CD8-positive, alpha-beta memory T cell (primary cell): ENCODE measurements around the gene SGO2. TPM values are rescaled to one million over a fixed set of nuclear protein-coding genes. Genes with fewer than 3 reads are reported as not detected.

Experiments used
- CTCF ChIA-PET: fragments of 350-600 bp; sonication (Branson Sonifier 250); formaldehyde crosslinking; loops from one replicate; lab custom pipeline; 2021; ENCODE audit warnings: antibody characterized with exemption; lab: Charles Lee
- POLR2A ChIA-PET: fragments of 350-600 bp; sonication (Branson Sonifier 250); formaldehyde crosslinking; loops from one replicate; lab custom pipeline; 2021; ENCODE audit warnings: antibody characterized with exemption; lab: Charles Lee
- DNase-seq, 5 donors: peaks; one replicate each; pipeline versions ENCODE4 v3.0.0 to v3.0.0-alpha.2; 2020 to 2022; ENCODE audit warnings: mixed read lengths in 1 of 5
- H3K27ac ChIP-seq: one replicate; pipeline ENCODE4 v1.7.0; 2013; ENCODE audit warnings: low read depth, mild to moderate bottlenecking, low read length, moderate library complexity
- H3K27me3 ChIP-seq: 2 replicates; pipeline ENCODE4 v1.7.0; 2013; ENCODE audit warnings: low read length, mild to moderate bottlenecking; ENCODE audit not compliant: insufficient read depth, poor library complexity, severe bottlenecking
- H3K36me3 ChIP-seq: 2 replicates; pipeline ENCODE4 v1.7.0; 2013; ENCODE audit warnings: mild to moderate bottlenecking, low read length, moderate library complexity; ENCODE audit not compliant: insufficient read depth
- H3K4me1 ChIP-seq: 2 replicates; pipeline ENCODE4 v1.7.0; 2013; ENCODE audit warnings: mild to moderate bottlenecking, low read length, moderate library complexity; ENCODE audit not compliant: insufficient read depth
- H3K4me3 ChIP-seq: 2 replicates; pipeline ENCODE4 v1.7.0; 2013; ENCODE audit warnings: mild to moderate bottlenecking, low read length
- H3K9me3 ChIP-seq: 2 replicates; pipeline ENCODE4 v1.7.0; 2013; ENCODE audit warnings: mild to moderate bottlenecking, low read length
- H3K27ac Mint-ChIP-seq, 8 donors: one replicate each; pipeline ENCODE4 v1.8.0; 2020 to 2021; ENCODE audit warnings: mixed read lengths in 8 of 8, mild to moderate bottlenecking in 6 of 8, inconsistent platforms in 3 of 8, moderate library complexity in 3 of 8
- H3K27me3 Mint-ChIP-seq, 2 donors: one replicate each; pipeline ENCODE4 v1.8.0; 2020 to 2021; ENCODE audit warnings: mixed read lengths in 2 of 2, mild to moderate bottlenecking in 1 of 2, moderate library complexity in 1 of 2
- H3K36me3 Mint-ChIP-seq, 3 donors: one replicate each; pipeline ENCODE4 v1.8.0; 2020 to 2021; ENCODE audit warnings: mixed read lengths in 3 of 3, inconsistent platforms in 1 of 3, mild to moderate bottlenecking in 1 of 3
- H3K4me1 Mint-ChIP-seq, 3 donors: one replicate each; pipeline ENCODE4 v1.8.0; 2020 to 2021; ENCODE audit warnings: mixed read lengths in 3 of 3, inconsistent platforms in 1 of 3, mild to moderate bottlenecking in 1 of 3
- H3K4me3 Mint-ChIP-seq, 7 donors: one replicate each; pipeline ENCODE4 v1.8.0; 2020 to 2021; ENCODE audit warnings: mixed read lengths in 7 of 7, mild to moderate bottlenecking in 6 of 7, moderate library complexity in 4 of 7, inconsistent platforms in 2 of 7
- H3K9me3 Mint-ChIP-seq, 5 donors: one replicate each; pipeline ENCODE4 v1.8.0; 2020 to 2022; ENCODE audit warnings: mixed read lengths in 5 of 5, mild to moderate bottlenecking in 3 of 5, moderate library complexity in 2 of 5, inconsistent platforms in 1 of 5
- polyA plus RNA-seq: library from polyadenylated mRNA; unstranded; fragments of 300-500 nt; fragmentation: Illumina TruSeq; gene quantifications from one replicate; pipeline ENCODE4 v1.2.3, GENCODE V29; 2021
- total RNA-seq, 2 experiments: library from RNA; stranded (reverse); gene quantifications; one replicate each; pipeline ENCODE4 v1.2.3, GENCODE V29; 2021

The SGO2 gene
- total and polyA plus RNA-seq, 3 experiments from 2014 or later, result 3.5 to 19.9 (median 18.6) TPM

DNA sequence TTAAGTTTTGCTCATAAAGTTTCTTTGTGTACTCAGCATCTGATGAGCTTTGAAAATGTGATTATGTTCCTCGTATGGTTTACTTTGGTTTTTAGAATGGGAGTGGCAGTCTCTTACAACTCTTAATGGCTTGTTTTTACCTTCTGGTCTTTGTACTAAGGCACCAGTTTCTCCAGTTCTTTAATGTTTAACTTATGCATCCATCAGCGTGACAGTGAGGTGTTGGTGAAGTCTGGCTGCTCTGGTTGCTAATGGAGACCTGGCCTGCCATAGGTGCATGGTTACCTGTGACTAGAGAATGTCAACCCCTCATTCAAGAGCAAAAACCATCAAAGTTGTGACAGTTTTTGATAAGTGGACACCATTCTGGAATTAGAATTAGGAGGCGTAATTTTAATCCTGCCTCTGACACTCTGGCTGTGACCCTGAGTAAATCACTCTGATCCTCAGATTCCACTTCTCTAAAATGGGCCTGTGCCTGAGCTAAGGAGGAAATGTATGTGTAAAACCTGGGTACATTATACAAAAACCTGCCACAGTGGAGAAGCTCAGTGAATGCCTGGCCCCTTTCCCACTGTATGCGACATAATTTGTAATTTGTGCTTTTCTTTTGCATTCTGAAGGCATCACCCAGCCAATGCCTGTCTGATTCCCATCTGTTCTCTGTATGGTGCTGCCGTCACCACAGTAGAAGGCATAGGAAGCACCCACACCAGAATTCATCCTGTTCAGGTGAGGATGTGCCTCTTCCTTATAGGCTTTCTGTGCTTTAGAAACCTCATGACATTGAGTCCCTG, 71.0 kb downstream of the SGO2 start:
- Mint-ChIP-seq H3K27me3 (peaks cover 6 to 70% of the 10 kb centered on the region in 2 donors), H3K36me3 (no peaks in the 10 kb centered on the region), H3K9me3 (peaks cover 0 to 3% (median 0%) of the 10 kb centered on the region in 5 donors), H3K4me1 (no peaks in the 10 kb centered on the region), H3K27ac (no peak overlapping the region), H3K4me3 (no peak overlapping the region)
- Histone ChIP-seq H3K36me3 (no peaks in the 10 kb centered on the region), H3K4me3 (no peak overlapping the region), H3K4me1 (no peaks in the 10 kb centered on the region), H3K27ac (no peak overlapping the region), H3K27me3 (no peaks in the 10 kb centered on the region), H3K9me3 (no peaks in the 10 kb centered on the region)
- POLR2A ChIA-PET, result no interaction called here
- CTCF ChIA-PET, result no interaction called here
- DNase-seq, result no peak

DNA sequence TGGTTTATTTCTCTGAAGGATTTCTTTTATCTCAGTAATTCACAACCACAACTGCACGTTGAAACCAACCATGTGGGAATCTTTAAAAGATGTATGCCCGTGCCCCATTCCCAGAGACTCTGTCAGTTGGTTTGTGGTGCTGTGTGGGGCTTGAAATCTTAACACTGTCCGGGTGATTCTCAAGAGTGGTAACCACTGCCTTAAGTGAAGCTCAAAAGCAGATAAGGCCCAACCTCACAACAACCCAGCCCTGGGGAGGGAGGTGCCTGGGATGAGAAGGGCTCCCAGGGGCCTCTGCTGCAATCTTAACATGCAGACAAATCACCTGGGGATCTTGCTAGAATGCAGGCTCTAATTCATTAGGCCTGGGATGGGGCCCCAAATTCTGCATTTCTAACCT, 73.2 kb downstream of the SGO2 start:
- ChIA-PET POLR2A (no interaction called here), CTCF (no interaction called here)
- H3K36me3 Mint-ChIP-seq, result no peaks in the 10 kb centered on the region
- H3K9me3 ChIP-seq, result no peaks in the 10 kb centered on the region
- peaks cover 0 to 3% (median 0%) of the 10 kb centered on the region in 5 donors for H3K9me3 Mint-ChIP-seq
- no peak overlapping the region for H3K27ac Mint-ChIP-seq
- H3K27ac ChIP-seq, result no peak overlapping the region
- no peaks in the 10 kb centered on the region for H3K4me1 ChIP-seq
- no peaks in the 10 kb centered on the region for H3K27me3 ChIP-seq
- DNase-seq, result no peak
- no peaks in the 10 kb centered on the region for H3K36me3 ChIP-seq
- H3K4me3 ChIP-seq, result no peak overlapping the region
- peaks cover 0 to 3% (median 0%) of the 10 kb centered on the region in 3 donors for H3K4me1 Mint-ChIP-seq
- no peak overlapping the region for H3K4me3 Mint-ChIP-seq
- H3K27me3 Mint-ChIP-seq, result peaks cover 6 to 52% of the 10 kb centered on the region in 2 donors

DNA sequence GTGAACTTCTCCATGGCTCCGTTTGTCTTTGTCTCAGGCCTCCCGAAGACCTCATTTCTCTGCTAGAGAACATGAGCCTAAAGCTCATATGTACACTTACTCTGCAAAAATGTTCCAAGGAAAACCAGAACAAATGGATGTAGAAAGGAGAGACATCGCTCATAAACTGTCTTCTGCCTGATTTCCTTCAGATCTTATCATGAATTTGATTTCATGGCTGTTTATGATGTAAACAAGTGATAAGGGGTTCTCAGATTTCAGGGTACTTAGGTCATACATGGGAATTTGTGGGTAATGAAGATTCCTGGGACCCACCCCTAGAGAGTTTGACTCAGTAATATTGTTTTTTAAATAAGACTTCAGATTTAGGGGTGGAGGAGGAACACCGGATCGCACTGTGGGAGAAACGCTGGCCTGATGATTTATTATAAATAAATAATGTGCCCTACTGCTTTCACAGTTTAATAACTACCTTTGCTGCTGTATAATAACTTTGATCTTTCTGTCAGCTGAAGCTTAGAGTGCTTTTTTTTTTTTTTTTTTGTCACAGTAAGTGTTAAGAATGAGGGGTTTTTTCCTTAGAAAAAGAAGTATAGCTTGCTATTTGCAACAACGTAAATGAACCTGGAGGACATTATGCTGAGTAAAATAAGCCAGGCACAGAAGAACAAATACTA, 74.7 kb downstream of the SGO2 start:
- Mint-ChIP-seq H3K4me3 (no peak overlapping the region), H3K27me3 (peaks cover 11 to 41% of the 10 kb centered on the region in 2 donors), H3K9me3 (peaks cover 0 to 4% (median 0%) of the 10 kb centered on the region in 5 donors), H3K27ac (no peak overlapping the region), H3K36me3 (no peaks in the 10 kb centered on the region), H3K4me1 (peaks cover 0 to 3% (median 0%) of the 10 kb centered on the region in 3 donors)
- Histone ChIP-seq H3K9me3 (no peaks in the 10 kb centered on the region), H3K27ac (no peak overlapping the region), H3K36me3 (no peaks in the 10 kb centered on the region), H3K4me1 (no peaks in the 10 kb centered on the region), H3K27me3 (no peaks in the 10 kb centered on the region), H3K4me3 (no peak overlapping the region)
- CTCF ChIA-PET, result no interaction called here
- DNase-seq, result no peak
- POLR2A ChIA-PET, result interaction anchor here (0.6 kb wide), 1 partner anchor 1880 kb away, joined by 6 read pairs; no protein-coding TSS in a partner anchor

DNA sequence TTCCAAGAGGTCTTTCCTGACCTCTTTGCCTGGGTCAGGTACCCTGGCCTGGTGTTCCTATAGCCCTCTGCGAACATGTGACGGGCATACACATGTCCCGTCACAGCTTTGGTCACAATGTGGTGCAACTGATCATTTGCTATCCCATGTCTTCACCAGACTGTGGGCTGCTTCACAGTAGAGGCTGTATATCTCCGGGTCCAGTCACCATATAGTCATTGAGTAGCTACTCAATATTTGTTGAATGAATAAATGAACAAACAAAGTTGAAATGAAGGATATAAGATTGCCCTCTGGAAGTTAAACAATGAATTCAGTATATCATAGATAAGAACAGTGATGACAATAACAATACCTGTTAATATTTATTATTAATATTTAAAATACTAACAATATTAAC, 76.6 kb downstream of the SGO2 start:
- no peak for DNase-seq
- Mint-ChIP-seq H3K4me1 (peaks cover 0 to 3% (median 0%) of the 10 kb centered on the region in 3 donors), H3K27me3 (peaks cover 10 to 40% of the 10 kb centered on the region in 2 donors), H3K4me3 (no peak overlapping the region), H3K36me3 (no peaks in the 10 kb centered on the region), H3K27ac (no peak overlapping the region), H3K9me3 (peaks cover 0 to 2% (median 0%) of the 10 kb centered on the region in 5 donors)
- POLR2A ChIA-PET, result no interaction called here
- Histone ChIP-seq H3K27ac (no peak overlapping the region), H3K27me3 (no peaks in the 10 kb centered on the region), H3K4me1 (no peaks in the 10 kb centered on the region), H3K36me3 (no peaks in the 10 kb centered on the region), H3K9me3 (no peaks in the 10 kb centered on the region), H3K4me3 (no peak overlapping the region)
- CTCF ChIA-PET, result no interaction called here

DNA sequence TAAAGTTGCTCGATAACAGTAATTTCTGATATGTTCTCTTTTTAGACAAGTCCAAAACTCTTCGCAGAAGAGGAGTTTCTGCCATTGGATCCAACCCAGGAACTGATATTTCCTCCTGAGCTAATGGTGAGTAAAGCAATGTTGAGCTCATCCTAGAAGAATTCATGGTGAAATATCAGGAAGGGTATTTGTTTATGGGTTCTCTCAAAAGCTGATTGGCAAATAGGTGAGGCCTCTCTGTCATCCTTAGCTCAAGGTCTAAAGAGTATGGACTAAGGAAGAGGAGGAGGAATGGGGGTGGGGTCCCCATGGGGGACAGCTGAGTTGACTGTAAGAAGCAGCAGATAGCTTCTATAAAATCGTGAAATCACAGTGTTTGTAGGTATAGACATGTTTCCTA, 78.0 kb downstream of the SGO2 start:
- H3K27ac Mint-ChIP-seq, result no peak overlapping the region
- H3K4me3 ChIP-seq, result no peak overlapping the region
- POLR2A ChIA-PET, result no interaction called here
- peaks cover 6 to 39% of the 10 kb centered on the region in 2 donors for H3K27me3 Mint-ChIP-seq
- no peaks in the 10 kb centered on the region for H3K36me3 Mint-ChIP-seq
- CTCF ChIA-PET, result no interaction called here
- no peak for DNase-seq
- no peak overlapping the region for H3K4me3 Mint-ChIP-seq
- no peaks in the 10 kb centered on the region for H3K4me1 ChIP-seq
- H3K27ac ChIP-seq, result no peak overlapping the region
- H3K9me3 Mint-ChIP-seq, result peaks cover 0 to 5% (median 0%) of the 10 kb centered on the region in 5 donors
- peaks cover 0 to 3% (median 0%) of the 10 kb centered on the region in 3 donors for H3K4me1 Mint-ChIP-seq
- H3K36me3 ChIP-seq, result no peaks in the 10 kb centered on the region
- H3K27me3 ChIP-seq, result no peaks in the 10 kb centered on the region
- no peaks in the 10 kb centered on the region for H3K9me3 ChIP-seq

DNA sequence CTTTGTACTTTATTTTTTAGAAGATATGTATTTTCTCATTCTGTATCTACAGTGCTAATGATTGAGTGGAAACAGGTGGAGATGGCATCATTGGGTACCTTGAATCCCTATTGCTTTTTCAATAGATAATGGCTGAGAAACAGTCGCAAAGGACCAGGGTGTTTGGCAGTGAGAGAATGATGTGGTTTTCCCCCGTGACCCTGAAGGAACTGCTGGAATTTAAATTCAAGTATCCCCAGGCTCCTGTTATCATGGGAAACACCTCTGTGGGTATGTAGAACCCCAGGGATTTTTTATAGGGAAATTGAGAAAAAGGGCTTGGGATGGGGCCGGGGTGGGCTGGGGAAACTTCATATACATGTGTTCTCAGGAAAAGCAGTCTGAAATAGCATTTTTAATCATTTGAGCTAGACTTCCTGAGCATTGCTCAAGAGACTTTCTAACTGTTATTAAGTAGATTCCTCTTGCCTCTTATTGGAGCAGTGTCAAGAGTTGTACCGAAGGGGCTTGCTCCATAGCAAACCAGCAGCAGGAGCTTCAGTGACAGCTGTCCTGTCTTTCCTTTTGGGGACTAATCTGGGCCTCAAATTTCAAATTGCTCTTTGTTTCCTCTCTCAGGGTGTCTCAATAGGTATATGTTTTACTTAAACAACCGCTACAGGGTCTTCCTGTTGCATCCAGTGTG, 78.7 kb downstream of the SGO2 start:
- CTCF ChIA-PET, result no interaction called here
- Histone ChIP-seq H3K4me1 (no peaks in the 10 kb centered on the region), H3K4me3 (no peak overlapping the region), H3K36me3 (no peaks in the 10 kb centered on the region), H3K27ac (no peak overlapping the region), H3K9me3 (no peaks in the 10 kb centered on the region), H3K27me3 (no peaks in the 10 kb centered on the region)
- POLR2A ChIA-PET, result no interaction called here
- Mint-ChIP-seq H3K27ac (no peak overlapping the region), H3K4me3 (no peak overlapping the region), H3K4me1 (peaks cover 0 to 3% (median 0%) of the 10 kb centered on the region in 3 donors), H3K27me3 (peaks cover 5 to 38% of the 10 kb centered on the region in 2 donors), H3K36me3 (no peaks in the 10 kb centered on the region), H3K9me3 (peaks cover 0 to 5% (median 0%) of the 10 kb centered on the region in 5 donors)
- no peak for DNase-seq

DNA sequence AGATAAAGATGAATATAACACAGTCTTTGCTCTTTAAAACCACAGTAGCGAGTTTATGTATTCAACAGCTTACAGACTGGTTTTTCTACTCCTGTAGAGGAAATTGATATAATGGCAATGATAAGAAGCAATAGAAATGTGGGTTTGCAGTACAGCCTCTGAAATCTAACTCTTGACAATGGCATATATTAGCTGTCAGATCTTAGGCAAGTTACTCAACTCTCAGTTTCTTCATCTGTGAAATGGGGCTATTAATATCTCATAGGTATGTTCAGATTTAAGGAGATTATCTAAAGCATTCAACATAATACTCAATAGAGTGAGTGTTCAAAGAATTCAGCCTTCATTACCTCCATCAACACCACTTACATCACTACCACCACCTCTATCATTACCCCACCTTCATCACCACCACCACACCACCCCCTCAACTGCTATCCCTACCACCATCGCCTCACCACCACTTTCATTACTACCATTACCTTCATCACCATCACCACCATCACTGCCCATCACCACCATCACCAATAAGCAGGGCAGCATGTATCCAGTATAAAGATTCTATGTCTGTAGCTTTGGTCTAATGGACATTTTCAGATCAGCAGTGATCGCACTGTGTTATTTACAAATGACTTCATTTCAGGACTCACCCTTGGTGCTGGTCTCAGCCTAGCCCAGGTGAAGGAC, 82.5 kb downstream of the SGO2 start:
- no peaks in the 10 kb centered on the region for H3K36me3 Mint-ChIP-seq
- H3K36me3 ChIP-seq, result no peaks in the 10 kb centered on the region
- no peaks in the 10 kb centered on the region for H3K4me1 ChIP-seq
- CTCF ChIA-PET, result no interaction called here
- POLR2A ChIA-PET, result no interaction called here
- peaks cover 6 to 47% of the 10 kb centered on the region in 2 donors for H3K27me3 Mint-ChIP-seq
- H3K4me1 Mint-ChIP-seq, result peaks cover 0 to 3% (median 0%) of the 10 kb centered on the region in 3 donors
- H3K4me3 Mint-ChIP-seq, result no peak overlapping the region
- H3K27ac ChIP-seq, result no peak overlapping the region
- H3K27ac Mint-ChIP-seq, result no peak overlapping the region
- no peak overlapping the region for H3K4me3 ChIP-seq
- no peaks in the 10 kb centered on the region for H3K9me3 ChIP-seq
- H3K27me3 ChIP-seq, result no peaks in the 10 kb centered on the region
- H3K9me3 Mint-ChIP-seq, result peaks cover 0 to 5% (median 0%) of the 10 kb centered on the region in 5 donors
- DNase-seq, result no peak
